LNCaP clone FGC (cell line): ENCODE measurements around the gene HASPIN.

Source experiments
- DNase-seq: peaks from one replicate; pipeline ENCODE4 v3.0.0-alpha.2; 2011; ENCODE audit warnings: low read depth
- H3K4me3 ChIP-seq: 2 replicates; pipeline ENCODE4 v1.5.1; 2011; ENCODE audit warnings: mild to moderate bottlenecking, low read depth, low read length, control low read depth
- TF ChIP-seq, protein P1 (sequence below): IDR thresholded peaks from 2 replicates; pipeline ENCODE4 v1.5.1; 2012; ENCODE audit warnings: mild to moderate bottlenecking; ENCODE audit not compliant: control insufficient read depth, insufficient read depth; ENCODE audit errors: extremely low read depth

Gene HASPIN

DNA sequence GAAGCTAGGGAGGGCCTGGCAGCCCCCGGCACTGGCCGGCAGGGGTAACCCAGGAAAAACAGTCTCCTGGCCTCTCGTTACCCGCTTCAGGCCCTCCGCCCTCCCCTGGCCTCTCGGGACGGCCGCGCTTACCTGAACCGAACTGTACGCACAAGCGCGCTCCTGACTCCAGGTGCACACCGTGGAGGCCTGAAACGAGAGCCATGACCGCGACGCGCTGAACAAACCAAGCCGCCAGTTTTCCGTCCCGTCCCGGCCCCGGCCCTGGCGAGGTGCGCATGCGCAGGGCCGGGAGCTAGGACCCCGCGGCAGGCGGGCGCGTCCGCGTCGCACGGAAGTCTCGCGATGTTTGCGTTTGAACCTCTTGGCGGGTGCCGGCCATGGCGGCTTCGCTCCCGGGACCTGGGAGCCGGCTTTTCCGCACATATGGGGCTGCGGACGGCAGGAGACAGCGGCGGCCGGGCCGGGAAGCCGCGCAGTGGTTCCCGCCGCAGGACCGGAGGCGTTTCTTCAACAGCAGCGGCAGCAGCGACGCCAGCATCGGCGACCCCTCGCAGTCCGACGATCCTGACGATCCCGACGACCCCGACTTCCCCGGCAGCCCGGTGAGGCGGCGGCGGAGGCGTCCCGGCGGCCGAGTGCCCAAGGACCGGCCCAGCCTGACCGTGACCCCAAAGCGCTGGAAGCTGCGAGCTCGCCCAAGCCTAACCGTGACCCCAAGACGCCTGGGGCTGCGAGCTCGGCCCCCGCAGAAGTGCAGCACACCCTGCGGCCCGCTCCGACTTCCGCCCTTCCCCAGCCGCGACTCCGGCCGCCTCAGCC is at the start of gene HASPIN:
Gene HASPIN, plus strand, starts transcription at position 348 of the 822 bp plus-strand sequence. Its CDS starts 33 bp downstream, at position 381.
- TF ChIP-seq, protein P1, sequence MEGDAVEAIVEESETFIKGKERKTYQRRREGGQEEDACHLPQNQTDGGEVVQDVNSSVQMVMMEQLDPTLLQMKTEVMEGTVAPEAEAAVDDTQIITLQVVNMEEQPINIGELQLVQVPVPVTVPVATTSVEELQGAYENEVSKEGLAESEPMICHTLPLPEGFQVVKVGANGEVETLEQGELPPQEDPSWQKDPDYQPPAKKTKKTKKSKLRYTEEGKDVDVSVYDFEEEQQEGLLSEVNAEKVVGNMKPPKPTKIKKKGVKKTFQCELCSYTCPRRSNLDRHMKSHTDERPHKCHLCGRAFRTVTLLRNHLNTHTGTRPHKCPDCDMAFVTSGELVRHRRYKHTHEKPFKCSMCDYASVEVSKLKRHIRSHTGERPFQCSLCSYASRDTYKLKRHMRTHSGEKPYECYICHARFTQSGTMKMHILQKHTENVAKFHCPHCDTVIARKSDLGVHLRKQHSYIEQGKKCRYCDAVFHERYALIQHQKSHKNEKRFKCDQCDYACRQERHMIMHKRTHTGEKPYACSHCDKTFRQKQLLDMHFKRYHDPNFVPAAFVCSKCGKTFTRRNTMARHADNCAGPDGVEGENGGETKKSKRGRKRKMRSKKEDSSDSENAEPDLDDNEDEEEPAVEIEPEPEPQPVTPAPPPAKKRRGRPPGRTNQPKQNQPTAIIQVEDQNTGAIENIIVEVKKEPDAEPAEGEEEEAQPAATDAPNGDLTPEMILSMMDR: no peak
- peak; percentile 59 for DNase-seq
- H3K4me3 ChIP-seq: peak within 1 kb of the TSS; percentile 84

DNA sequence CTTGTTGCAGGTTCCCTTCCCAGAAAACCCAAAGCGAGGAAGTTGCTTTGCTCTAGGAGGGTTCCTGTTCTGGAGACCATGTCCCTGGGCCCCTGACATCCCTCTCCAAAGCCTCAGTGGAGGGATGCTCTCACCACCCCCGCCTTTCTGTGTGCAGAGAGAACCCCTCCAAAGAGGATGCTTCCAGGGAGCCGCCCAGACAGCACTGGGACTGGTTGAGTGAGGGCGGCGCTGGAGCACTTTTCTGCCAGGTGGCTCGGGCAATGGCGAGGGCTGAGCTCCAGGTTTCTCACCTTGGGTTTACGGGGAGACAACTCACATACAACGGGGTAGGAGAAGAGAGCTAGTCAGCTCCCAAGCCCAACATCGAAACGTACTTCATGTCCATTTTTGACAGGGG is 47.8 kb upstream of the HASPIN start:
- TF ChIP-seq, protein P1: no peak
- no peak overlapping the region for H3K4me3 ChIP-seq
- no peak for DNase-seq

DNA sequence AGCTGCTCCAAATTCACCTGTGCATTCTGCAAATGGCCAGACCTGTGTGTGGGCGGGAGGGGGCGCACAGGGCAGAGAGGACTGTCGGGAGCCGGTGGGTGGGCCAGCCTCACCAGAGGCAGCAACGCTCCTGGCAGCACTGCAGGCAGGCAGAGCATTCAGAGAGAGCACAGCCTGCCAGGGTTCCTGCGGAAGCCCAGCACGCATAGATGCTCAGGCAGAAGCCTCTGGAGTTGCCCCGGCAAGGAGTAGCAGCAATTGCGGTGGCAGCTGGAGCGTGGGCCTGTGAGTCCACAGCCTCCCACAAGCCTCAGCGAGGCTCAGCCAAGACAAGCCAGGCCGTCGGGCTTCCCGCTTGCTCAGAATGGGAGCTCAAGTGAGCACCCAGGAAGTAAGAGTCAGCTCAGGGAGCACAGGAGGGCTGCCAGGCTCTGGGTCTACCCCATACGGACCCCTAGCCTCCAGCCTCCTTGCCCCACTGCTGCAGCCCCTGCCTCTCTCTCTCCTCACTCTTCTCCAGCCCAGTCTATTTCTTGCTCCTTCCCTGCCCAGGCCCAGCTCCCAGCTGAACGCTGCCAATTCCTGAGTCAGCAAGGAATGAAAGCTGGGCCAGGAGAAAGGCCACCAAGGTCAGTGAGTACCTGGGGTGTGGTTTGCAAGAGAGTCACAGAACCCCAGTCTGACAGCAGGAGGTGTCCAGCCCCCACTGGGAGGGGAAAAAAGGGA is 45.4 kb upstream of the HASPIN start:
- no peak for DNase-seq
- TF ChIP-seq, protein P1: no peak
- H3K4me3 ChIP-seq: no peak overlapping the region

DNA sequence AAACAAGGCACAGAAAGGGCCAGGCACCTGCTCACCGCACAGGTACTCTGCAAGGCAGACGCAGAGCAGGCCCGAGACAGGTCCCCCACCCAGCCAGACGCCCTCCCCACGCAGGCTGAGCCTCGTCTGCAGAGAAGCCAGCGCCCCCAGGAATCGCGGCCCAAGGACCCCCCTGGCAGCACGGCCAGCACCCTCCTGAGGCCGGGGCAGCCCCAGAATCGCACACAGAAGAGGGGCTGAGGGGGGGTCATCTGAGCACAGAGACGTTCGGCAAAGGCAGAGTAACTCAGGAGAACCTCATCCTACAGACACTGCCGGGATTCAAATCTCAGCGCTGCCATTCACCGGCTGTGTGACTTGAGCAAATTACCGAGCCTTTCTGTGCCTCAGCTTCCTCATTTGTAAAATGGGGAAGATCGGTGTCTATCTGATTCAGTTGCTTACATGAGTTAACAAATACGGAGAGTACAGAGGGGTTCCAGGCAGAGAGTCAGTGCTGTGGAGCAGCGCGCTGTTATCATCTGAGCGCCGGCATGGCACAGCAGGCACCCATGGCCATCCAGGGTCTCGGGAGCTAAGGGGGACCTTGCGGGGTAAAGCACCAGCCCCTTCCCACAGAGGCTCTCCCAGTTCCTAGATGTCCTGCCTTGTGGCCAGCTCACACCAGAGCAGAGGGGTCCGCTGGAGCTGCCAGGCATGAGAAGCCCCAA is 44.7 kb upstream of the HASPIN start:
- DNase-seq: no peak
- TF ChIP-seq, protein P1: no peak
- H3K4me3 ChIP-seq: no peak overlapping the region

DNA sequence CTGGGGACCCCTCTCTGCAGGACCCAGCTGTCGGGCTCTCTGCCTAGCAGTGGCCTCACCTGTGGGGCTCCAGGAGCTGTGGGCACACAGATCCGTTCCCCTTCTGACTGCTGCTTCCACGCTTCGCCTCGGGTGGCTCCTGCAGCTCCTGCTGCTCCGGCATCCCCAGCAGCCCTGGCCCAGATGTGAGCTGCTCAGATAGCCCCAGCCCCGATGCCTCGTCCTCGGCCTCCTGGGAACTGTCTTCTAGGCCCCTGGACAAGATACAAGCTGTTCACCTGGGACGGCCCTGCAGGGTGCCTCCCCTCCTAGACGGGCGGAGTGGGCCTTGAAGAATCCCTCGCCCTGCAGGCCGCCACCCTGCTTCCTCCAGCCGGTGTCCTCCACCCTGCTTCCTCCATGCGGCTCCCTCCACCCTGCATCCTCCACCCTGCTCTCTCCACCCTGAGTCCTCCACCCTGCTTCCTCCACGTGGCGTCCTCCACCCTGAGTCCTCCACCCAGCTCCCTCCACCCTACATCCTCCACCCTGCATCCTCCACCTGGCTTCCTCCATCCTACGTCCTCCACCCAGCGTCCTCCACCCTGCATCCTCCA is 44.1 kb upstream of the HASPIN start:
- TF ChIP-seq, protein P1: no peak
- no peak for DNase-seq
- no peak overlapping the region for H3K4me3 ChIP-seq

DNA sequence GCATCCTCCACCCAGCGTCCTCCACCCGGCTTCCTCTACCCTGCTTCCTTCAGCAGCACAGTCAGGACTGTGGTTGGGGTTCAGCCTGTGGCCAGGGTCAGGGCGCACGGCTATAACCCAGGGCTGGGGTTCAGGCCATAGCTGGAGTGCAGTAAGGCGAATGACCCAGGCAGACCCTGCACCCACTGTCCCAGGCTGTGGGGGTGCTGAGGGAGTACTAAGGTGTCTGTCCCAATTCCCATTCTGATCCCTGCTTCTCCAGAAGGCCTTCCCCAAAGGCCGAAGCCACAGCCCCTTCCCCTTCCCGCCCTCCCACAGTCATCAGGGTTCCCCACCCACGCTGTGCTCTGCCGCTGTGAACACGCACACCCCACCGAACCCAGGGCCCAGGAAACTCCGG is 42.6 kb upstream of the HASPIN start:
- TF ChIP-seq, protein P1: no peak
- H3K4me3 ChIP-seq: no peak overlapping the region
- DNase-seq: no peak
